ENCODE measurements around the gene PAPSS1. TPM values are rescaled to one million over a fixed set of nuclear protein-coding genes. Genes with fewer than 3 reads are reported as not detected.

Gene PAPSS1
- total and polyA plus RNA-seq, 9 of the 15 experiments (the other 6 are each of a cell fraction or from before 2014, with no cell fraction given) = 21.1 to 53.9 (median 41.9) TPM

DNA sequence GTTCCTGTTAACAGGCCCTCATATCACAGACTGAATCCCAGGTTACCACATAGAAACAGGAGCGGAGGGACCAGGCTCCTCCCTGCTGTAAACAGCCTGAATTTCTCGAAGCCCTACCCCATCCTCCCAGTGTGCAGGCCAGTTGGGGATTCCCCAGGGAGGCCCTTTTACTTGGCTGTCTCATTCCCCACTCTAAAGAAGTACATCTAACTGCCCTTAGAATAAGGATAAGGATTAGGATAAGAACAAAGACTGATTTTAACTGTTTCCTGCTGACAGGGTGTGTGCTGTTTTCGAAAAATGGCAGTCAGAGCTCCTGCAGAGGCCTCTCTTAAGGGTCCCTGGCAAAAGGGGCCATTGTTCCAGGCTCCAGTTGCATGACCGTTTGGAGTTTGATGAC, 133.7 kb downstream of the PAPSS1 start:
- in situ Hi-C loops (cut with MboI) = no loop called here
- Histone ChIP-seq H3K9me1 (ENCODE audit: control insufficient read depth, insufficient read depth, low read length) (no peaks in the 10 kb centered on the region), H2AFZ (ENCODE audit: low read depth, low read length) (no peak overlapping the region), H3K27me3 (ENCODE audit: control insufficient read depth in 2 of 2, insufficient read depth in 2 of 2, low read length in 2 of 2) (no peaks in the 10 kb centered on the region), H3K36me3 (ENCODE audit: control insufficient read depth, insufficient read depth, low read length) (no peaks in the 10 kb centered on the region), H3K4me2 (ENCODE audit: insufficient read depth, low read length) (no peak overlapping the region), H3K4me1 (replicated peaks in 1 of 2; ENCODE audit: control insufficient read depth in 2 of 2, insufficient read depth in 2 of 2, low read length in 2 of 2) (no peaks in the 10 kb centered on the region), H3K27ac (ENCODE audit: extremely low read depth, low read depth, low read length) (no peak overlapping the region), H3K4me3 (no peak overlapping the region), H3K79me2 (ENCODE audit: control insufficient read depth, insufficient read depth, low read length) (no peaks in the 10 kb centered on the region), H3K9ac (ENCODE audit: insufficient read depth in 1 of 2, low read depth in 2 of 2, low read length in 2 of 2) (no peak overlapping the region), H3K9me3 (replicated peaks; ENCODE audit: control insufficient read depth, insufficient read depth, low read depth, low read length) (no peaks in the 10 kb centered on the region; the same call in 1 of the 2 replicates), H4K20me1 (replicated peaks; ENCODE audit: control insufficient read depth, insufficient read depth, low read length) (no peaks in the 10 kb centered on the region)
- ChIA-PET CTCF (ENCODE audit: low intra/inter-chr PET ratio) (no interaction called here), POLR2A (no interaction called here)
- 4% methylated on average over 4 of the region's 4 CpGs for WGBS (ENCODE audit: insufficient coverage, low coverage, missing lambda C conversion rate)
- FAIRE-seq (no peak), DNase-seq (ENCODE audit: extremely low read depth in 1 of 4, low spot score in 3 of 4) (no peak), ATAC-seq (no peak)
- intact Hi-C loops (cut with micrococcal nuclease) = no loop called here
- BruUV-seq (replicated peaks) = no TSS peak
- no peak for TF ChIP-seq PRMT5 (CRISPR knock-in tag; IDR thresholded peaks at IDR 0.05)
- TF ChIP-seq, protein P1, sequence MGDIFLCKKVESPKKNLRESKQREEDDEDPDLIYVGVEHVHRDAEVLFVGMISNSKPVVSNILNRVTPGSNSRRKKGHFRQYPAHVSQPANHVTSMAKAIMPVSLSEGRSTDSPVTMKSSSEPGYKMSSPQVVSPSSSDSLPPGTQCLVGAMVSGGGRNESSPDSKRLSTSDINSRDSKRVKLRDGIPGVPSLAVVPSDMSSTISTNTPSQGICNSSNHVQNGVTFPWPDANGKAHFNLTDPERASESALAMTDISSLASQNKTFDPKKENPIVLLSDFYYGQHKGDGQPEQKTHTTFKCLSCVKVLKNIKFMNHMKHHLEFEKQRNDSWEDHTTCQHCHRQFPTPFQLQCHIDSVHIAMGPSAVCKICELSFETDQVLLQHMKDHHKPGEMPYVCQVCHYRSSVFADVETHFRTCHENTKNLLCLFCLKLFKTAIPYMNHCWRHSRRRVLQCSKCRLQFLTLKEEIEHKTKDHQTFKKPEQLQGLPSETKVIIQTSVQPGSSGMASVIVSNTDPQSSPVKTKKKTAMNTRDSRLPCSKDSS (IDR thresholded peaks at IDR 0.05; ENCODE audit: low read depth, partially characterized antibody) = no peak
- TF ChIP-seq SIN3A (IDR thresholded peaks at IDR 0.05; ENCODE audit: borderline replicate concordance in 2 of 2, control insufficient read depth in 1 of 2, low read depth in 2 of 2, low read length in 2 of 2) = no peak
- no peak for TF ChIP-seq NFE2 (IDR thresholded peaks at IDR 0.05; ENCODE audit: low read depth)
- no peak for TF ChIP-seq BRF2 (IDR thresholded peaks at IDR 0.05; ENCODE audit: borderline replicate concordance, insufficient read depth, insufficient read length)
- TF ChIP-seq, protein P2, sequence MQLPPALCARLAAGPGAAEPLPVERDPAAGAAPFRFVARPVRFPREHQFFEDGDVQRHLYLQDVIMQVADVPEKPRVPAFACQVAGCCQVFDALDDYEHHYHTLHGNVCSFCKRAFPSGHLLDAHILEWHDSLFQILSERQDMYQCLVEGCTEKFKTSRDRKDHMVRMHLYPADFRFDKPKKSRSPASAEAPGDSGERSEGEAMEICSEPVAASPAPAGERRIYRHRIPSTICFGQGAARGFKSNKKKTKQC (CRISPR knock-in tag; IDR thresholded peaks at IDR 0.05) = no peak
- TF ChIP-seq HMG20B (CRISPR knock-in tag; IDR thresholded peaks at IDR 0.05) = no peak
- TF ChIP-seq SMARCE1 (IDR thresholded peaks at IDR 0.05) = no peak
- no peak for TF ChIP-seq TFAM (CRISPR knock-in tag; conservative IDR thresholded peaks at IDR 0.05)
- TF ChIP-seq HCFC1 (IDR thresholded peaks at IDR 0.05; ENCODE audit: low read depth, low read length) = no peak
- TF ChIP-seq ARID4B (CRISPR knock-in tag; IDR thresholded peaks at IDR 0.05) = no peak
- no peak for TF ChIP-seq DACH1 (IDR thresholded peaks at IDR 0.05; ENCODE audit: partially characterized antibody)
- no peak for TF ChIP-seq SMAD4 (CRISPR knock-in tag; conservative IDR thresholded peaks at IDR 0.05)
- TF ChIP-seq ZNF449 (CRISPR knock-in tag; IDR thresholded peaks at IDR 0.05) = no peak

Data from K562 (cell line).